Measurements from ENCODE around the gene RPS27L.

Gene RPS27L

GRCh38 chr15:63195569-63196015 is 38.3 kb upstream of the RPS27L start:
- Histone ChIP-seq H3K36me3 (replicated peaks; ENCODE audit: low read depth, low read length) (peaks cover 2% of the 10 kb centered on the region), H3K27me3 (ENCODE audit: low read depth, low read length) (no peaks in the 10 kb centered on the region), H3K4me2 (ENCODE audit: low read length) (peak overlapping the region; percentile 44), H4K20me1 (ENCODE audit: insufficient read depth, low read length) (peaks cover 18% of the 10 kb centered on the region; the same call in 1 of the 2 replicates), H3K9ac (ENCODE audit: low read length) (no peak overlapping the region), H3K9me3 (ENCODE audit: insufficient read depth, low read length) (no peaks in the 10 kb centered on the region), H3K79me2 (ENCODE audit: low read length) (peaks cover 68% of the 10 kb centered on the region), H3K27ac (ENCODE audit: low read length) (no peak overlapping the region), H3K4me1 (ENCODE audit: low read length) (peaks cover 74% of the 10 kb centered on the region), H2AFZ (ENCODE audit: low read depth, low read length) (no peak overlapping the region), H3K4me3 (ENCODE audit: low read length) (no peak overlapping the region)
- TF ChIP-seq EZH2phosphoT487 (IDR thresholded peaks at IDR 0.05; ENCODE audit: low read depth) (no peak), CTCF (IDR thresholded peaks at IDR 0.05; ENCODE audit: low read depth, low read length) (no peak)

- no peak for TF ChIP-seq EZH2phosphoT487 (IDR thresholded peaks at IDR 0.05; ENCODE audit: low read depth)
- TF ChIP-seq CTCF (IDR thresholded peaks at IDR 0.05; ENCODE audit: low read depth, low read length) = no peak
- Histone ChIP-seq H3K79me2 (ENCODE audit: low read length) (peaks cover 72% of the 10 kb centered on the region), H3K9me3 (ENCODE audit: insufficient read depth, low read length) (no peaks in the 10 kb centered on the region), H3K27ac (ENCODE audit: low read length) (no peak overlapping the region), H2AFZ (ENCODE audit: low read depth, low read length) (no peak overlapping the region), H3K4me2 (ENCODE audit: low read length) (peak overlapping the region; percentile 44), H3K4me1 (ENCODE audit: low read length) (peaks cover 79% of the 10 kb centered on the region), H3K4me3 (ENCODE audit: low read length) (no peak overlapping the region), H3K27me3 (ENCODE audit: low read depth, low read length) (no peaks in the 10 kb centered on the region), H3K36me3 (replicated peaks; ENCODE audit: low read depth, low read length) (peaks cover 2% of the 10 kb centered on the region), H3K9ac (ENCODE audit: low read length) (no peak overlapping the region), H4K20me1 (ENCODE audit: insufficient read depth, low read length) (peaks cover 18% of the 10 kb centered on the region; the same call in 1 of the 2 replicates)
Observed at GRCh38 chr15:63194880-63195568, 37.7 kb upstream of the RPS27L start.

GRCh38 chr15:63194302-63194701 is 37.0 kb upstream of the RPS27L start:
- H3K9ac ChIP-seq (ENCODE audit: low read length) = peak overlapping the region; percentile 18; the same call in 1 of the 2 replicates
- peaks cover 79% of the 10 kb centered on the region for H3K4me1 ChIP-seq (ENCODE audit: low read length)
- H3K27ac ChIP-seq (ENCODE audit: low read length) = no peak overlapping the region
- peaks cover 18% of the 10 kb centered on the region; the same call in 1 of the 2 replicates for H4K20me1 ChIP-seq (ENCODE audit: insufficient read depth, low read length)
- H3K4me3 ChIP-seq (ENCODE audit: low read length) = peak overlapping the region; percentile 50
- peaks cover 2% of the 10 kb centered on the region for H3K36me3 ChIP-seq (replicated peaks; ENCODE audit: low read depth, low read length)
- H3K9me3 ChIP-seq (ENCODE audit: insufficient read depth, low read length) = no peaks in the 10 kb centered on the region
- H3K27me3 ChIP-seq (ENCODE audit: low read depth, low read length) = no peaks in the 10 kb centered on the region
- H3K4me2 ChIP-seq (ENCODE audit: low read length) = peak overlapping the region; percentile 97
- H3K79me2 ChIP-seq (ENCODE audit: low read length) = peaks cover 70% of the 10 kb centered on the region
- TF ChIP-seq CTCF (IDR thresholded peaks at IDR 0.05; ENCODE audit: low read depth, low read length) (no peak), EZH2phosphoT487 (IDR thresholded peaks at IDR 0.05; ENCODE audit: low read depth) (no peak)
- no peak overlapping the region for H2AFZ ChIP-seq (ENCODE audit: low read depth, low read length)

GRCh38 chr15:63192619-63193206 is 35.4 kb upstream of the RPS27L start:
- no peak for TF ChIP-seq EZH2phosphoT487 (IDR thresholded peaks at IDR 0.05; ENCODE audit: low read depth)
- TF ChIP-seq CTCF (IDR thresholded peaks at IDR 0.05; ENCODE audit: low read depth, low read length) = no peak
- H3K27ac ChIP-seq (ENCODE audit: low read length) = peak overlapping the region; percentile 96

More at GRCh38 chr15:63192619-63193206, 35.4 kb upstream of the RPS27L start:
- H3K4me3 ChIP-seq (ENCODE audit: low read length) = peak overlapping the region; percentile 67
- H4K20me1 ChIP-seq (ENCODE audit: insufficient read depth, low read length) = peaks cover 10% of the 10 kb centered on the region; the same call in 1 of the 2 replicates
- peaks cover 74% of the 10 kb centered on the region for H3K4me1 ChIP-seq (ENCODE audit: low read length)
- H3K4me2 ChIP-seq (ENCODE audit: low read length) = peak overlapping the region; percentile 97
- H3K9ac ChIP-seq (ENCODE audit: low read length) = peak overlapping the region; percentile 59
- no peak overlapping the region for H2AFZ ChIP-seq (ENCODE audit: low read depth, low read length)
- H3K9me3 ChIP-seq (ENCODE audit: insufficient read depth, low read length) = no peaks in the 10 kb centered on the region
- peaks cover 58% of the 10 kb centered on the region for H3K79me2 ChIP-seq (ENCODE audit: low read length)
- H3K27me3 ChIP-seq (ENCODE audit: low read depth, low read length) = no peaks in the 10 kb centered on the region
- H3K36me3 ChIP-seq (replicated peaks; ENCODE audit: low read depth, low read length) = peaks cover 2% of the 10 kb centered on the region
